Gastroesophageal sphincter (tissue), 3 donors: ENCODE measurements around the gene PEX6.

Source experiments
- POLR2A ChIP-seq, 2 donors: fragments of 450-650 bp; IDR thresholded peaks; one replicate each; pipeline ENCODE4 v1.6.1; 2017; ENCODE audit warnings: antibody characterized with exemption in 2 of 2, mild to moderate bottlenecking in 2 of 2, moderate library complexity in 1 of 2
- TF ChIP-seq, protein P1 (sequence below), 4 experiments: fragments of 200-600 bp in 2 of 4; fragments of 450-650 bp in 2 of 4; sonication (generic) in 1 of 4; IDR thresholded peaks; one replicate each; pipeline ENCODE4 v1.5.1; 2017 to 2019; ENCODE audit warnings: antibody characterized with exemption in 4 of 4, mild to moderate bottlenecking in 2 of 4, moderate library complexity in 2 of 4

DNA sequence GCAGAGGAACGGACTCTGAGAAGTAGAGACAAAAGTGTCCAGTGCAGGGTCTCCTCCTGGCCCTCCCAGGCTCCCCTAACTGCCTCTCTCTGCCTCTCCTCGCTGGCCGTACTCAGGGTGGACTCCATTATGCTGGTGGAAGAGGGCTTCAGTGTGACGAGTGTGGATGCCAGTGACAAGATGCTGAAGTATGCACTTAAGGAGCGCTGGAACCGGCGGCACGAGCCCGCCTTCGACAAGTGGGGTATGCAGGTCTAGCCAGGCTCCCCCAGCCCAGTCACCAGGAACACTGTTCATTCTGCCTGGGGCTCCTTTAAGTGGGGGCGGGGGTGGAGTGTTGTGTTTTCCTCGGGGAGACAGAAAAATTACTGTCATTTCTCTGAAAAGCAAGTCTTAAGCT lies 16.9 kb downstream of the PEX6 start:
- TF ChIP-seq, protein P1, sequence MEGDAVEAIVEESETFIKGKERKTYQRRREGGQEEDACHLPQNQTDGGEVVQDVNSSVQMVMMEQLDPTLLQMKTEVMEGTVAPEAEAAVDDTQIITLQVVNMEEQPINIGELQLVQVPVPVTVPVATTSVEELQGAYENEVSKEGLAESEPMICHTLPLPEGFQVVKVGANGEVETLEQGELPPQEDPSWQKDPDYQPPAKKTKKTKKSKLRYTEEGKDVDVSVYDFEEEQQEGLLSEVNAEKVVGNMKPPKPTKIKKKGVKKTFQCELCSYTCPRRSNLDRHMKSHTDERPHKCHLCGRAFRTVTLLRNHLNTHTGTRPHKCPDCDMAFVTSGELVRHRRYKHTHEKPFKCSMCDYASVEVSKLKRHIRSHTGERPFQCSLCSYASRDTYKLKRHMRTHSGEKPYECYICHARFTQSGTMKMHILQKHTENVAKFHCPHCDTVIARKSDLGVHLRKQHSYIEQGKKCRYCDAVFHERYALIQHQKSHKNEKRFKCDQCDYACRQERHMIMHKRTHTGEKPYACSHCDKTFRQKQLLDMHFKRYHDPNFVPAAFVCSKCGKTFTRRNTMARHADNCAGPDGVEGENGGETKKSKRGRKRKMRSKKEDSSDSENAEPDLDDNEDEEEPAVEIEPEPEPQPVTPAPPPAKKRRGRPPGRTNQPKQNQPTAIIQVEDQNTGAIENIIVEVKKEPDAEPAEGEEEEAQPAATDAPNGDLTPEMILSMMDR (IDR thresholded peaks at IDR 0.05): no peak
- TF ChIP-seq POLR2A (IDR thresholded peaks at IDR 0.05): no peak
